K562 (cell line): ENCODE results near the gene GOLIM4. TPM values are rescaled to one million over a fixed set of nuclear protein-coding genes. Genes with fewer than 3 reads are reported as not detected.

Experiments
- KLF16 ChIP-seq: IDR thresholded peaks from 2 replicates; pipeline ENCODE4 v1.6.1; 2016; ENCODE audit warnings: antibody characterized with exemption
- NCOA2 ChIP-seq, 2 experiments: fragments of 450-650 bp; IDR thresholded peaks; 2 replicates each; pipeline ENCODE4 v1.6.1; 2018; ENCODE audit warnings: mild to moderate bottlenecking in 2 of 2, moderate library complexity in 1 of 2; ENCODE audit not compliant: partially characterized antibody in 2 of 2
- NCOR1 ChIP-seq: fragments of 450-650 bp; IDR thresholded peaks from 2 replicates; pipeline ENCODE4 v1.6.1; 2016; ENCODE audit warnings: mild to moderate bottlenecking, moderate library complexity
- NELFE ChIP-seq: IDR thresholded peaks from 2 replicates; pipeline ENCODE4 v1.6.1; 2011; ENCODE audit warnings: mild to moderate bottlenecking; ENCODE audit not compliant: insufficient read depth, insufficient read length
- NUFIP1 ChIP-seq: fragments of 450-650 bp; IDR thresholded peaks from 2 replicates; pipeline ENCODE4 v1.6.1; 2018; ENCODE audit not compliant: partially characterized antibody
- RB1 ChIP-seq: fragments of 450-650 bp; IDR thresholded peaks from 2 replicates; pipeline ENCODE4 v1.6.1; 2017; ENCODE audit warnings: low read depth, mild to moderate bottlenecking
- STAT6 ChIP-seq: sonication (generic); formaldehyde crosslinking; IDR thresholded peaks from 2 replicates; pipeline ENCODE4 v1.8.1; 2023; ENCODE audit warnings: mild to moderate bottlenecking, missing genetic modification reagents
- ZNF175 ChIP-seq: fragments of 200-800 bp; sonication (Bioruptor generic); IDR thresholded peaks from 2 replicates; pipeline ENCODE4 v1.6.1; 2016; ENCODE audit warnings: low read depth, mild to moderate bottlenecking, missing genetic modification characterization, missing compliant biosample characterization
- ZNF408 ChIP-seq: fragments of 250-450 bp; sonication (Bioruptor Pico); IDR thresholded peaks from 2 replicates; pipeline ENCODE4 v1.4.0; 2020; ENCODE audit warnings: low read depth, mild to moderate bottlenecking, moderate library complexity
- ZNF561 ChIP-seq: fragments of 450-650 bp; formaldehyde crosslinking; conservative IDR thresholded peaks from 2 replicates; pipeline ENCODE4 v1.4.0; 2020; ENCODE audit warnings: mild to moderate bottlenecking, moderate library complexity
- ZNF717 ChIP-seq: fragments of 250-450 bp; sonication (Bioruptor Pico); IDR thresholded peaks from 2 replicates; pipeline ENCODE4 v1.5.0; 2021
- polyA plus RNA-seq, 8 experiments: library from polyadenylated mRNA; depleted of rRNA in 4 of 8; stranded (reverse) in 5 of 8; unstranded in 3 of 8; fragments of >200 nt; fragmentation: Nextera tagmentation in 2 of 8; fragmentation: Illumina TruSeq in 1 of 8; extraction: Ambion mirVana in 2 of 8; extraction: Trizol in 1 of 8; gene quantifications; 2 replicates each; pipeline versions ENCODE4 v1.2.1 to v1.2.3, GENCODE V29; 2011 to 2014; ENCODE audit warnings: inconsistent platforms in 1 of 8, missing spikeins in 1 of 8
- total RNA-seq, 7 experiments: library from RNA; depleted of rRNA in 6 of 7; stranded (reverse); fragments of >200 nt in 6 of 7; fragmentation: Illumina TruSeq in 2 of 7; extraction: Trizol in 2 of 7; gene quantifications; 2 replicates each; pipeline versions ENCODE4 v1.2.1 to v1.2.3, GENCODE V29; 2011 to 2021; ENCODE audit warnings: low replicate concordance in 1 of 7
- TF ChIP-seq, protein P1 (sequence below), 2 experiments: fragments of 450-650 bp; formaldehyde crosslinking in 1 of 2; IDR thresholded peaks; 2 replicates each; pipeline versions ENCODE4 v1.4.0 to v1.6.1; 2014 to 2020; ENCODE audit warnings: mild to moderate bottlenecking in 2 of 2, borderline replicate concordance in 1 of 2, low read depth in 1 of 2
- TF ChIP-seq, protein P2 (sequence below), 3 experiments: IDR thresholded peaks in 2 of 3; conservative IDR thresholded peaks in 1 of 3; 2 replicates each; pipeline ENCODE4 v1.5.1; 2011 to 2012; ENCODE audit warnings: low read length in 3 of 3, mild to moderate bottlenecking in 3 of 3, control low read depth in 2 of 3, improper control_type of control experiment in 1 of 3, inconsistent platforms in 1 of 3, low read depth in 1 of 3, mixed read lengths in 1 of 3, moderate library complexity in 1 of 3; ENCODE audit not compliant: insufficient read depth in 2 of 3

GOLIM4 gene
- total and polyA plus RNA-seq, 9 of the 15 experiments (the other 6 are each of a cell fraction or from before 2014, with no cell fraction given), result 9.3 to 39.4 (median 31.0) TPM

DNA sequence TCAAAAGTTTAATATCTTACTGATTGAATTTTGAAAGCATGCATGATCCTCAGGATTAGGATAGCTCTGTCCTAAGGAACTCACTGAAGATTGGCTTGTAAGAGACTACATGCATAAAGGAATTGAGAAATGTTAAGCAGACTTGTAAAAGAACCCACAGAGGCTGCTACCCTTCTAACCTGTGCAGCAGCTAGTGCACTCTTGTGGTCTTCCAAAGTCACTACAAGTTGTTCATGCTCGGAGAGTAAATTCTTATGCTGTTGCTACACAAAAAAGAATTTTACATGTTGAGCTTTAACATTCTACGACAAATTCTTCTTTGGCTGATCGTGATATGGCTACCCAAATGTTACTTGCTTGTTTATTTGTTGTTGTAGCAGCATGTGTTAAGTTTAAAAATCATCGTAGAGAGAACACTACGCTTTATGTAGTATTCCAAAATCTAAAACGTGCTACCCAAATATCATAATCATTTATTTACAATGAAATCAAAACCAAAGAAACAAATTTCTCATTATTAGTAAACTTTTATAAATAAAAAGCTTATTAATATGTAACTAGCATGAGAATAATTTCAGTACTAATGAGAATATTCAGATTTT is 55.0 kb downstream of the GOLIM4 start (continued):
- TF ChIP-seq, protein P1, sequence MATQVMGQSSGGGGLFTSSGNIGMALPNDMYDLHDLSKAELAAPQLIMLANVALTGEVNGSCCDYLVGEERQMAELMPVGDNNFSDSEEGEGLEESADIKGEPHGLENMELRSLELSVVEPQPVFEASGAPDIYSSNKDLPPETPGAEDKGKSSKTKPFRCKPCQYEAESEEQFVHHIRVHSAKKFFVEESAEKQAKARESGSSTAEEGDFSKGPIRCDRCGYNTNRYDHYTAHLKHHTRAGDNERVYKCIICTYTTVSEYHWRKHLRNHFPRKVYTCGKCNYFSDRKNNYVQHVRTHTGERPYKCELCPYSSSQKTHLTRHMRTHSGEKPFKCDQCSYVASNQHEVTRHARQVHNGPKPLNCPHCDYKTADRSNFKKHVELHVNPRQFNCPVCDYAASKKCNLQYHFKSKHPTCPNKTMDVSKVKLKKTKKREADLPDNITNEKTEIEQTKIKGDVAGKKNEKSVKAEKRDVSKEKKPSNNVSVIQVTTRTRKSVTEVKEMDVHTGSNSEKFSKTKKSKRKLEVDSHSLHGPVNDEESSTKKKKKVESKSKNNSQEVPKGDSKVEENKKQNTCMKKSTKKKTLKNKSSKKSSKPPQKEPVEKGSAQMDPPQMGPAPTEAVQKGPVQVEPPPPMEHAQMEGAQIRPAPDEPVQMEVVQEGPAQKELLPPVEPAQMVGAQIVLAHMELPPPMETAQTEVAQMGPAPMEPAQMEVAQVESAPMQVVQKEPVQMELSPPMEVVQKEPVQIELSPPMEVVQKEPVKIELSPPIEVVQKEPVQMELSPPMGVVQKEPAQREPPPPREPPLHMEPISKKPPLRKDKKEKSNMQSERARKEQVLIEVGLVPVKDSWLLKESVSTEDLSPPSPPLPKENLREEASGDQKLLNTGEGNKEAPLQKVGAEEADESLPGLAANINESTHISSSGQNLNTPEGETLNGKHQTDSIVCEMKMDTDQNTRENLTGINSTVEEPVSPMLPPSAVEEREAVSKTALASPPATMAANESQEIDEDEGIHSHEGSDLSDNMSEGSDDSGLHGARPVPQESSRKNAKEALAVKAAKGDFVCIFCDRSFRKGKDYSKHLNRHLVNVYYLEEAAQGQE (IDR thresholded peaks at IDR 0.05; ENCODE audit: borderline replicate concordance), result peak; percentile 42; the same call in 1 of the 2 replicates
- TF ChIP-seq, protein P1 (CRISPR knock-in tag; IDR thresholded peaks at IDR 0.05; ENCODE audit: low read depth), result no peak
- TF ChIP-seq ZNF561 (CRISPR knock-in tag), result no peak
- no peak for TF ChIP-seq NCOA2 (IDR thresholded peaks at IDR 0.05; ENCODE audit: partially characterized antibody in 2 of 2)
- no peak for TF ChIP-seq NUFIP1
- no peak for TF ChIP-seq ZNF175 (CRISPR knock-in tag)
- no peak for TF ChIP-seq RB1
- no peak for TF ChIP-seq STAT6 (CRISPR knock-in tag)
- no peak for TF ChIP-seq ZNF408
- 0 out of 2 replicates have a peak, but pooled peaks have one; percentile 10 for TF ChIP-seq KLF16
- no peak for TF ChIP-seq NCOR1
- no peak for TF ChIP-seq NELFE
- TF ChIP-seq ZNF717 (CRISPR knock-in tag), result no peak
- TF ChIP-seq, protein P2, sequence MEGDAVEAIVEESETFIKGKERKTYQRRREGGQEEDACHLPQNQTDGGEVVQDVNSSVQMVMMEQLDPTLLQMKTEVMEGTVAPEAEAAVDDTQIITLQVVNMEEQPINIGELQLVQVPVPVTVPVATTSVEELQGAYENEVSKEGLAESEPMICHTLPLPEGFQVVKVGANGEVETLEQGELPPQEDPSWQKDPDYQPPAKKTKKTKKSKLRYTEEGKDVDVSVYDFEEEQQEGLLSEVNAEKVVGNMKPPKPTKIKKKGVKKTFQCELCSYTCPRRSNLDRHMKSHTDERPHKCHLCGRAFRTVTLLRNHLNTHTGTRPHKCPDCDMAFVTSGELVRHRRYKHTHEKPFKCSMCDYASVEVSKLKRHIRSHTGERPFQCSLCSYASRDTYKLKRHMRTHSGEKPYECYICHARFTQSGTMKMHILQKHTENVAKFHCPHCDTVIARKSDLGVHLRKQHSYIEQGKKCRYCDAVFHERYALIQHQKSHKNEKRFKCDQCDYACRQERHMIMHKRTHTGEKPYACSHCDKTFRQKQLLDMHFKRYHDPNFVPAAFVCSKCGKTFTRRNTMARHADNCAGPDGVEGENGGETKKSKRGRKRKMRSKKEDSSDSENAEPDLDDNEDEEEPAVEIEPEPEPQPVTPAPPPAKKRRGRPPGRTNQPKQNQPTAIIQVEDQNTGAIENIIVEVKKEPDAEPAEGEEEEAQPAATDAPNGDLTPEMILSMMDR (IDR thresholded peaks at IDR 0.05 in 2 of 3, conservative IDR thresholded peaks at IDR 0.05 in 1 of 3; ENCODE audit: insufficient read depth in 2 of 3, low read depth in 1 of 3, low read length in 3 of 3), result peak; percentile 50 to 65 (median 62); a peak in 4 of 6 replicates
